SU-DHL-6 (cell line): Measurements from ENCODE around the gene CRYGN.

ENCODE experiments used
- H2AFZ ChIP-seq: fragments of 200-600 bp; sonication (generic); 2 replicates; pipeline ENCODE4 v1.6.1; 2014; ENCODE audit warnings: low read depth, mild to moderate bottlenecking, moderate library complexity, mixed read lengths, antibody characterized with exemption, low read length; ENCODE audit not compliant: severe bottlenecking
- H3F3A ChIP-seq: fragments of 200-600 bp; shearing (Covaris generic); 2 replicates; pipeline ENCODE4 v1.6.0; 2016; ENCODE audit warnings: antibody characterized with exemption, mild to moderate bottlenecking; ENCODE audit not compliant: insufficient read depth
- H3K27ac ChIP-seq: fragments of 200-600 bp; sonication (generic); 2 replicates; pipeline ENCODE4 v1.5.1; 2016; ENCODE audit warnings: low read depth, mild to moderate bottlenecking, low read length, moderate library complexity, mixed read lengths
- H3K27me3 ChIP-seq: fragments of 200-600 bp; sonication (generic), shearing (Covaris generic); 2 replicates; pipeline ENCODE4 v1.6.0; 2014; ENCODE audit warnings: mild to moderate bottlenecking, low read length
- H3K36me3 ChIP-seq: fragments of 200-600 bp; sonication (generic); 2 replicates; pipeline ENCODE4 v1.6.1; 2014; ENCODE audit warnings: mild to moderate bottlenecking, low read length, mixed read lengths
- H3K4me2 ChIP-seq: fragments of 300-600, 200-600 bp; shearing (Covaris generic), sonication (generic); 2 replicates; pipeline ENCODE4 v1.6.0; 2014; ENCODE audit warnings: low read length, low read depth, mild to moderate bottlenecking; ENCODE audit not compliant: poor library complexity, severe bottlenecking
- H3K4me3 ChIP-seq: fragments of 200-600 bp; sonication (generic); 2 replicates; pipeline ENCODE4 v1.5.1; 2014; ENCODE audit warnings: antibody characterized with exemption, low read length, mild to moderate bottlenecking, mixed read lengths; ENCODE audit not compliant: insufficient read depth, poor library complexity, severe bottlenecking
- H3K79me2 ChIP-seq: fragments of 200-600 bp; sonication (generic); 2 replicates; pipeline ENCODE4 v1.6.1; 2014; ENCODE audit warnings: mild to moderate bottlenecking, low read length, moderate library complexity; ENCODE audit not compliant: insufficient read depth
- H3K9ac ChIP-seq: fragments of 200-600 bp; sonication (generic); 2 replicates; pipeline ENCODE4 v1.7.0; 2014; ENCODE audit warnings: mild to moderate bottlenecking, low read length
- H3K9me2 ChIP-seq: fragments of 200-600 bp; sonication (generic); replicated peaks from 2 replicates; pipeline ENCODE4 v1.6.1; 2014; ENCODE audit warnings: low read length; ENCODE audit not compliant: insufficient read depth
- H3K9me3 ChIP-seq: fragments of 200-600 bp; sonication (generic); 2 replicates; pipeline ENCODE4 v1.6.1; 2014; ENCODE audit warnings: low read length, mixed read lengths; ENCODE audit not compliant: insufficient read depth
- H4K20me1 ChIP-seq: fragments of 200-600 bp; sonication (generic); 2 replicates; pipeline ENCODE4 v1.6.1; 2014; ENCODE audit warnings: low read depth, mild to moderate bottlenecking, antibody characterized with exemption, low read length, moderate library complexity, mixed read lengths
- CTCF ChIP-seq: fragments of 200-600 bp; sonication (generic); IDR thresholded peaks from one replicate; pipeline ENCODE4 v1.5.1; 2017; ENCODE audit warnings: antibody characterized with exemption, mild to moderate bottlenecking, low read length, moderate library complexity; ENCODE audit not compliant: insufficient read depth, poor library complexity, severe bottlenecking
- EZH2phosphoT487 ChIP-seq: fragments of 200-600 bp; sonication (generic), shearing (Covaris generic); conservative IDR thresholded peaks from 2 replicates; pipeline ENCODE4 v1.6.1; 2018; ENCODE audit warnings: mild to moderate bottlenecking, antibody characterized with exemption, low read length, moderate library complexity, mixed read lengths

The CRYGN gene

GRCh38 chr7:151439855-151440798, at the start of gene CRYGN:
Gene CRYGN, minus strand, starts transcription at chr7:151440141. Its CDS starts 224 bp downstream, at chr7:151439917.
- Histone ChIP-seq H3K27me3 (no peaks in the 10 kb centered on the region), H4K20me1 (no peaks in the 10 kb centered on the region), H3K9ac (no peak within 1 kb of the TSS), H3K4me2 (no peak within 1 kb of the TSS), H3K9me2 (no peaks in the 10 kb centered on the region), H3K36me3 (no peaks in the 10 kb centered on the region), H3K79me2 (no peaks in the 10 kb centered on the region), H3K4me3 (no peak within 1 kb of the TSS), H3K9me3 (no peaks in the 10 kb centered on the region), H3F3A (no peaks in the 10 kb centered on the region), H2AFZ (no peak within 1 kb of the TSS), H3K27ac (no peak within 1 kb of the TSS)
- TF ChIP-seq EZH2phosphoT487 = no peak
- no peak for TF ChIP-seq CTCF

- H2AFZ ChIP-seq = no peak overlapping the region
- no peak overlapping the region for H3K27ac ChIP-seq
- no peak for TF ChIP-seq EZH2phosphoT487
- TF ChIP-seq CTCF = no peak
- H3K9ac ChIP-seq = no peak overlapping the region
- peaks cover 11% of the 10 kb centered on the region; the same call in 1 of the 2 replicates for H4K20me1 ChIP-seq
- H3K36me3 ChIP-seq = peaks cover 25% of the 10 kb centered on the region
- peaks cover 46% of the 10 kb centered on the region for H3K79me2 ChIP-seq
- H3K9me3 ChIP-seq = no peaks in the 10 kb centered on the region
- no peaks in the 10 kb centered on the region for H3K27me3 ChIP-seq
- H3K4me3 ChIP-seq = no peak overlapping the region
- H3F3A ChIP-seq = no peaks in the 10 kb centered on the region
- H3K9me2 ChIP-seq = no peaks in the 10 kb centered on the region
- no peak overlapping the region for H3K4me2 ChIP-seq
Observed at GRCh38 chr7:151489498-151489897, 49.6 kb upstream of the CRYGN start.

- TF ChIP-seq EZH2phosphoT487 = no peak
- TF ChIP-seq CTCF = no peak
- H3F3A ChIP-seq = no peaks in the 10 kb centered on the region
- no peaks in the 10 kb centered on the region for H3K9me3 ChIP-seq
- no peak overlapping the region for H3K4me2 ChIP-seq
- no peak overlapping the region for H3K27ac ChIP-seq
- peaks cover 7% of the 10 kb centered on the region; the same call in 1 of the 2 replicates for H4K20me1 ChIP-seq
- no peak overlapping the region for H3K4me3 ChIP-seq
- H3K9ac ChIP-seq = no peak overlapping the region
- H2AFZ ChIP-seq = no peak overlapping the region
- no peaks in the 10 kb centered on the region for H3K27me3 ChIP-seq
- peaks cover 37% of the 10 kb centered on the region for H3K36me3 ChIP-seq
- H3K9me2 ChIP-seq = no peaks in the 10 kb centered on the region
- H3K79me2 ChIP-seq = peaks cover 32% of the 10 kb centered on the region
Observed at GRCh38 chr7:151488096-151488495, 48.2 kb upstream of the CRYGN start.
